ENCODE data around the gene ONECUT3.

DNA sequence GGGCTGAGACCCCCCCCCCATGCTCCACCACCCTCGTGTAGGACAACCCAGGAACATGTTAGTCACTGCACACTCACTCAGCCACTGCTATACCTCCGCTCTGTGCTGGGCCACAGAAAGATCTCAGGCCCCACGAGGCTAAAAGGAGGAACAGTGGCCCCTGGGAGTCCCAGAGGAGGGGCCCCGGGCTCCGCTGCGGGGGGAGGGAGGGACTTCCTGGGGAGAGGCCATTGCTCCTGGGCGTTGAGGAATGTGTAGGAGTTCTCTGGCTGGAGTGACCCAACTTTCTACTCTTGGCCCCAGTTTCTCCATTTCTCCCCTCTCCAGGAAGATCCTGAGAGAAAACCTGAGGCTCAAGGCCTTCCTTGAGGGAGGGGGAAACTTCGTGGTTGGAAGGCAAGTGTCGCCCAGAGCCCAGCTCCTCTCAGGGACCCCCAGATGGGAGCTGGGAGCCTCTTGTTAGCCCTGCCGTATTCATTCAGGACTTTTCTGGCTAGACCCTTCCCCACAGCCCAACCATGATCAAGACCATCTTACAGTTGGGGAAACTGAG is 13.6 kb downstream of the ONECUT3 start:
- no peak for TF ChIP-seq TAF1 (IDR thresholded peaks at IDR 0.05; ENCODE audit: borderline replicate concordance, low read depth, low read length)
- no peak for TF ChIP-seq POLR2A (IDR thresholded peaks at IDR 0.05; ENCODE audit: low read depth, low read length)
- TF ChIP-seq POLR2AphosphoS5 (IDR thresholded peaks at IDR 0.05; ENCODE audit: low read depth, low read length): no peak

Data from GM12892 (cell line).